ENCODE measurements around the gene PSRC1.

PSRC1 gene

DNA sequence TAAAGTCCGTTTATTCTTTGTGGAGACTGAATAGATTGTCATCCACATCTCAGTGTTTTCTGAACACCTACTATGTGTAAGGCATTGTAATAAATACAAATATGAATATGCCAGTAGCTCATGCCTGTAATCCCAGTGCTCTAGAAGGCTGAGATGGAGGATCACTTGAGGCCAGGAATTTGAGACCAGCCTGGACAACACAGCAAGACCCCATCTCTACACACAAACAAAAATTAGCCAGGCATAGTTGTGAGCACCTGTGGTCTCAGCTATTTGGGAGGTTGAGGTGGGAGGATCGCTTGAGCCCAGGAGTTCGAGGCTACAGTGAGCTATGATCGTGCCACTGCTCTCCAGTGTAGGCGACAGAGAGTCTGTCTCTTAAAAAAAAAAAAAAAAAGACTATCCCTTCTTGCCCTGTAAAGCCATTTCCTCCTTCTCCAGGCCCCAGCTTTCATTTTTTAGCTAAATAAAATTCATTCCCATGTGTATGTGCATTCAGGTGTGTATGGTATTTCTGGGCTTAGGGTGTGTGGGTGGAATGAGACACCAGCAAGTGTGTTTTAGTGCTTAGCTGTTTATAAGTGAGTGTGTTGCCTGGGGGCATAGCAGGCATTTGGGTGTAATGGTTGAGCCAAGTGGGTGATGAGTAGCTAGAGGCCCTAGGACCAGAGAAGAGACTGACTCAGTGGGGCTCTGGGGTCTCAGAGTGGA is 25.8 kb downstream of the PSRC1 start:
- no peak for DNase-seq

DNA sequence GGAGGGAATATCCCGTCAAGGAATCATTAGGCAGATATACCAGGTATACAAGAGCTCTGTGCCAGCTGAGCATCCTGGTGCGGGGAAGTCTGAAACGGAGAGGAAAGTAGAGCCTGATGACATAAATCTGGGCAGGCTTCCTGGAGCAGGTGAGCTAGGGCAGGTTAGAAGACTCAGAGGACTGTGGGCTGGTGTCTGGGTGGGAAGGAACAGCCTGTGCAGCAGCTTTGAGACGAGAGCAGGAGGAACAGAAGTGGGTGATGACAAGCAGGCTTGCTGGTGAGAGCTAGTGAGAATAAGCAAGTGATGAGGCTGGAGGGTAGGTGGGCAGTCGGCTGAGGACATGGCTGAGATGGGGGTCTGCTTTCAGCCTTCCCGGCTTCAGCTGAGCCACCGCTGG is 26.9 kb downstream of the PSRC1 start:
- no peak for DNase-seq

DNA sequence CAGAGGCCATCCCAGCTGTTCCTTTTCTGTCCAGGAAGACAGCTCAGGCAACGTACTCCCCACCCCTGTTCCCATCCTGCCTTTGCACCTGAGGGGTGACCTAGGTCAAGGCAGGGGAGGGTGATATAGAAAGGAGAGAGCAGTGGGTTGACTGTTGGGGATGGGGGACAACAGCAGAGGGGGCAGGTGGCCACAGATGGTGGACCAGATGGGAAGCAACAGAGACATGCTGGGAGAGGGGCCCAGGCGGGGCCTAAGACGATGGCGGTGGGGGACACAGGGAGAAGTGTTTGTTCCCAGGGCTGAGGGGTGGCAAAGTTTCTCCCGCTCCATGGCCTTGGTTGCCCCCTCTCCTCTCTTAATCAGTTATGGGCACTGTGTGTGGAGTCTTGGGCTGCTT is 27.3 kb downstream of the PSRC1 start:
- DNase-seq, result no peak

DNA sequence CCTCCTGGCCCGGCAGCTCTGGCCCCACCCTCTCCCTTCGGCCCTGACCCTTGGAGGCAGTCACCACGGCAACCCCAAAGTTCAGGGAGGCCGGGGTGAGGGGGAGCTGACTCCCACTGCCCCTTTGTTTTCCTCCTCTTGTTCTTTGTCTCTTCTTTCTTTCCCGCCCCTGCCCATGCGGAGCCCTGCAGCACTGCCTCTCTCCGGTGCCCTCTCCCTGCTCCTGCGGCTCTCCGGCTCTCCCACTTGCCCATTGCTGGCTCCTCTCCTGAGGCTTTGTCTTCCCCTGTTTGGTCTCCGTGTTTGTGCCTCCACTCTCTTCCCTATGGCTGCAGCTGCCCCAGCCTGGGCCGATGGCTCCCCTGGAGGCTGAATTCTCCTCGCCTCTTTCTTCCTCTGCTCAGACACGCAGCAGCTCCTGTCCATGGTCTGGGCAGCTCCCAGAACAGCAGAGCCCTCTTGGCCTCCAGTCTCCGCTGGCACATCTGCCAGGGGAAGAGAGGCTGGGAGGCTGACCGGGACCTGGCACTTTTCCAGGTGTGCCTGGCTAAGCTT is 27.8 kb downstream of the PSRC1 start:
- DNase-seq, result no peak

DNA sequence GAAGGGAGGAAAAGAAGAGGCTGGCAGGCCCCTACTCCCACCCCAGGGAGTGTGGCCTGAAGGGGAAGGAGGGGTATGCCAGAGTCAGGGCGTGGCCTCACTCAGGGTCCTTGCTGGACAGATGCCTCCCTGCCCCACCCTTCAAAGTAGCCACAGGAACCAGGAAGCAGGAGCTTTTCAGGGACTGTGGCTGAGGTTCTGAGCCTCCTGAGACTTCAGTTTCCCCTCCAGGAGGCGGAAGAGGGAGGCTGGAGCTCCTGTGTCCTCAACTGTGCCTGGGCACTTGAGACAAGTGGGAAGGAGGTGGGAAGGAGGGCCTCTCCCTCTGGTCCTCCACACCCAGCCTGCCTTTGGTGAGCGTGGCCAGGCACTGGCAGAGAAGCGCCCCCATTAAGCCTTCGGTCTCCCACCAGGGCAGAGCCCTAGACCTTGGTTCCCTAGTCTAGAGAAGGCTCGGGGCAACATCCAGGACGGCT is 28.3 kb downstream of the PSRC1 start:
- no peak for DNase-seq

DNA sequence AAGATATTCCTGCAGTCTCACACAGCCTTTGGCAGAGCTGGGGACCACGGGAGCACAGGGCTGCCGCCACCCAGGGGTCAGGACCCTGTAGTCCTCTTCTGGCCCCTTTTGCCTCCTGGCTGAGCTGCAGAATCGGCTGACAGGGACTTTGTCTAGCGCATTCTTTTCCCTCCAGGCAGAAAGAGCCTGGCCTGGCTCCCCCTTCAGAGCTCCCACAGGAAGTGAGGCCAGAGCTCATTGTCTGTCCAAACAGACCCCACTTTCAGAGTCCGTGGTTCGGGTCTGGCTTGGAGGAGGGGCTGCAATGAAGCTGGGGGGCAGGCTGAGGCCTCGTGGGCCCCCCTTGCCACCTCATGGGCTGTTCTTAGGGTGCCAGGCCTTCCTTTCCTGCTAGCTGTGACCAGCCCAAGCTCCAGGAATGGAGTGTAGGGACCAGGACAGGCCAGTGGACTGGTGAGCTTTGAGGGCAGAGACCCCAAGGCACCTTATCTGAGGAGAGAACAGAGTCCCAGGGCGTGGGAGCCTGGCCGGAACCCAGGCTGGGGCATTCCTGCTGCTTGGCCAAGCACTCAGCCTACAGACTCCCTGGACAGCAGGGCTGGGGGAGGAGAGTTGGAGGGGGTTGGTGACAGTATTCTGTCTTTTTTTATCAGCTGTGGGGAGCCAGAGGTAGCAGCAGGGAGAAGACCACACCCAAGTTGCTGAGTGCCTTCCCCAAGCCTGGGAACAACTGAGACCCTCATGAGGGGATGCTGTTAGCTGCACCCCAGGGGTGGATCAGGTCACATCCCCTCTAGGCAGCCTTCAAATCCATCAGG is 28.9 kb downstream of the PSRC1 start:
- DNase-seq, result no peak

DNA sequence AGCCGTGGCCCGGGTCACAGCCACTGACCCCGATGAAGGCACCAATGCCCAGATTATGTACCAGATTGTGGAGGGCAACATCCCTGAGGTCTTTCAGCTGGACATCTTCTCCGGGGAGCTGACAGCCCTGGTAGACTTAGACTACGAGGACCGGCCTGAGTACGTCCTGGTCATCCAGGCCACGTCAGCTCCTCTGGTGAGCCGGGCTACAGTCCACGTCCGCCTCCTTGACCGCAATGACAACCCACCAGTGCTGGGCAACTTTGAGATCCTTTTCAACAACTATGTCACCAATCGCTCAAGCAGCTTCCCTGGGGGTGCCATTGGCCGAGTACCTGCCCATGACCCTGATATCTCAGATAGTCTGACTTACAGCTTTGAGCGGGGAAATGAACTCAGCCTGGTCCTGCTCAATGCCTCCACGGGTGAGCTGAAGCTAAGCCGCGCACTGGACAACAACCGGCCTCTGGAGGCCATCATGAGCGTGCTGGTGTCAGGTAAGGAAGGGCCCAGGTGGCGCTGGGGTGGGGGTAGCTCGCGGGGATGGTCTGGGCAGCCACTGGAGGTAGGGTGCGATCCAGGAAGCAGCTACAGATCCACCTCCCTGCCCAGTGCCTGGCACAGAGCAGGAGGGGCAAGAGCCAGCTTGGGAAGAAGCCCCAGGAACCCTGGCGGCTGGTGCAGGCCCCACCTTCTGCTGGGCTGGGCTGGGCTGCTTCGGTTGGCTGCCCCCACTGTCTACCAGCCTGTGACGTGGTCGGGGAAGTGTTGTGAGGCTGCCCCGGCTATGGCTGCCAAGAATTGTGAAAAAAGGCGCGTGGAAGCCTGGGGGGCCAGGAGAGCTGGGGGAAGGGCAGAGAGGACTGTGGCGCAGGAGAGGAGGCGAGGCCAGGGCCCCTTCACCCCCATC is 29.8 kb downstream of the PSRC1 start:
- no peak for DNase-seq

DNA sequence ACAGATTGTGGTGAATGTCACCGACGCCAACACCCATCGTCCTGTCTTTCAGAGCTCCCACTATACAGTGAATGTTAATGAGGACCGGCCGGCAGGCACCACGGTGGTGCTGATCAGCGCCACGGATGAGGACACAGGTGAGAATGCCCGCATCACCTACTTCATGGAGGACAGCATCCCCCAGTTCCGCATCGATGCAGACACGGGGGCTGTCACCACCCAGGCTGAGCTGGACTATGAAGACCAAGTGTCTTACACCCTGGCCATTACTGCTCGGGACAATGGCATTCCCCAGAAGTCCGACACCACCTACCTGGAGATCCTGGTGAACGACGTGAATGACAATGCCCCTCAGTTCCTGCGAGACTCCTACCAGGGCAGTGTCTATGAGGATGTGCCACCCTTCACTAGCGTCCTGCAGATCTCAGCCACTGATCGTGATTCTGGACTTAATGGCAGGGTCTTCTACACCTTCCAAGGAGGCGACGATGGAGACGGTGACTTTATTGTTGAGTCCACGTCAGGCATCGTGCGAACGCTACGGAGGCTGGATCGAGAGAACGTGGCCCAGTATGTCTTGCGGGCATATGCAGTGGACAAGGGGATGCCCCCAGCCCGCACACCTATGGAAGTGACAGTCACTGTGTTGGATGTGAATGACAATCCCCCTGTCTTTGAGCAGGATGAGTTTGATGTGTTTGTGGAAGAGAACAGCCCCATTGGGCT is 30.6 kb downstream of the PSRC1 start:
- no peak for DNase-seq

DNA sequence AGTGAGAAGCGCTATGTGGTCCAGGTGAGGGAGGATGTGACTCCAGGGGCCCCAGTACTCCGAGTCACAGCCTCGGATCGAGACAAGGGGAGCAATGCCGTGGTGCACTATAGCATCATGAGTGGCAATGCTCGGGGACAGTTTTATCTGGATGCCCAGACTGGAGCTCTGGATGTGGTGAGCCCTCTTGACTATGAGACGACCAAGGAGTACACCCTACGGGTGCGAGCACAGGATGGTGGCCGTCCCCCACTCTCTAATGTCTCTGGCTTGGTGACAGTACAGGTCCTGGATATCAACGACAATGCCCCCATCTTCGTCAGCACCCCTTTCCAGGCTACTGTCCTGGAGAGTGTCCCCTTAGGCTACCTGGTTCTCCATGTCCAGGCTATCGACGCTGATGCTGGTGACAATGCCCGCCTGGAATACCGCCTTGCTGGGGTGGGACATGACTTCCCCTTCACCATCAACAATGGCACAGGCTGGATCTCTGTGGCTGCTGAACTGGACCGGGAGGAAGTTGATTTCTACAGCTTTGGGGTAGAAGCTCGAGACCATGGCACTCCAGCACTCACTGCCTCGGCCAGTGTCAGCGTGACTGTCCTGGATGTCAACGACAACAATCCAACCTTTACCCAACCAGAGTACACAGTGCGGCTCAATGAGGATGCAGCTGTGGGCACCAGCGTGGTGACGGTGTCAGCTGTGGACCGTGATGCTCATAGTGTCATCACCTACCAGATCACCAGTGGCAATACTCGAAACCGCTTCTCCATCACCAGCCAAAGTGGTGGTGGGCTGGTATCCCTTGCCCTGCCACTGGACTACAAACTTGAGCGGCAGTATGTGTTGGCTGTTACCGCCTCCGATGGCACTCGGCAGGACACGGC is 31.4 kb downstream of the PSRC1 start:
- DNase-seq, result no peak

DNA sequence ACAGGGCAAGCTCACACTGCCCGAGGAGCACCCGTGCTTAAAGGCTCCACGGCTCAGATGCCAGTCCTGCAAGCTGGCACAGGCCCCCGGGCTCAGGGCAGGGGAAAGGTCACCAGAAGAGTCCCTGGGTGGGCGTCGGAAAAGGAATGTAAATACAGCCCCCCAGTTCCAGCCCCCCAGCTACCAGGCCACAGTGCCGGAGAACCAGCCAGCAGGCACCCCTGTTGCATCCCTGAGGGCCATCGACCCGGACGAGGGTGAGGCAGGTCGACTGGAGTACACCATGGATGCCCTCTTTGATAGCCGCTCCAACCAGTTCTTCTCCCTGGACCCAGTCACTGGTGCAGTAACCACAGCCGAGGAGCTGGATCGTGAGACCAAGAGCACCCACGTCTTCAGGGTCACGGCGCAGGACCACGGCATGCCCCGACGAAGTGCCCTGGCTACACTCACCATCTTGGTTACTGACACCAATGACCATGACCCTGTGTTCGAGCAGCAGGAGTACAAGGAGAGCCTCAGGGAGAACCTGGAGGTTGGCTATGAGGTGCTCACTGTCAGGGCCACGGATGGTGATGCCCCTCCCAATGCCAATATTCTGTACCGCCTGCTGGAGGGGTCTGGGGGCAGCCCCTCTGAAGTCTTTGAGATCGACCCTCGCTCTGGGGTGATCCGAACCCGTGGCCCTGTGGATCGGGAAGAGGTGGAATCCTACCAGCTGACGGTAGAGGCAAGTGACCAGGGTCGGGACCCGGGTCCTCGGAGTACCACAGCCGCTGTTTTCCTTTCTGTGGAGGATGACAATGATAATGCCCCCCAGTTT is 32.3 kb downstream of the PSRC1 start:
- DNase-seq, result no peak

DNA sequence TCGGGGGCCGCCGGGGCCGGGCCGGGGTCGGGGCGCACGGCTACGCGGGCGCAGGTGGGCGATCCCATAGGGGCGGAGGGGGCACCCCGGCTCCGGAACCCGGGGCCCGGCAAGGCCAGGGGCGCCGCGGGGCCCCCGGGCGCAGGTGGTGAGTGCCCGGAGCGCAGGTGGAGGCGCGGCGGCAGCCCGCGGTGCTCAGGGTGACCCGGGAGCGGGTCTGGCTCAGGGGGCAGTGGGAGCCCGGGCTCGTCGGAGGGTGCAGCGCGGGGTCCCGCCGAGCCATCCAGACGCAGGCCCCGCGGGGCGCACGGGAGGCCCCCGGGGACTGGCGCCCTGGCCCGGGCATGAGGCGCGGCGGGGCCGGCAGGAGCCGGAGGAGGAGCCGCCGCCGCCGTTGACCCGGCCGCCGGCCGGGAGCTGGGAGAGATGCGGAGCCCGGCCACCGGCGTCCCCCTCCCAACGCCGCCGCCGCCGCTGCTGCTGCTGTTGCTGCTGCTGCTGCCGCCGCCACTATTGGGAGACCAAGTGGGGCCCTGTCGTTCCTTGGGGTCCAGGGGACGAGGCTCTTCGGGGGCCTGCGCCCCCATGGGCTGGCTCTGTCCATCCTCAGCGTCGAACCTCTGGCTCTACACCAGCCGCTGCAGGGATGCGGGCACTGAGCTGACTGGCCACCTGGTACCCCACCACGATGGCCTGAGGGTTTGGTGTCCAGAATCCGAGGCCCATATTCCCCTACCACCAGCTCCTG is 33.1 kb downstream of the PSRC1 start:
- no peak for DNase-seq

DNA sequence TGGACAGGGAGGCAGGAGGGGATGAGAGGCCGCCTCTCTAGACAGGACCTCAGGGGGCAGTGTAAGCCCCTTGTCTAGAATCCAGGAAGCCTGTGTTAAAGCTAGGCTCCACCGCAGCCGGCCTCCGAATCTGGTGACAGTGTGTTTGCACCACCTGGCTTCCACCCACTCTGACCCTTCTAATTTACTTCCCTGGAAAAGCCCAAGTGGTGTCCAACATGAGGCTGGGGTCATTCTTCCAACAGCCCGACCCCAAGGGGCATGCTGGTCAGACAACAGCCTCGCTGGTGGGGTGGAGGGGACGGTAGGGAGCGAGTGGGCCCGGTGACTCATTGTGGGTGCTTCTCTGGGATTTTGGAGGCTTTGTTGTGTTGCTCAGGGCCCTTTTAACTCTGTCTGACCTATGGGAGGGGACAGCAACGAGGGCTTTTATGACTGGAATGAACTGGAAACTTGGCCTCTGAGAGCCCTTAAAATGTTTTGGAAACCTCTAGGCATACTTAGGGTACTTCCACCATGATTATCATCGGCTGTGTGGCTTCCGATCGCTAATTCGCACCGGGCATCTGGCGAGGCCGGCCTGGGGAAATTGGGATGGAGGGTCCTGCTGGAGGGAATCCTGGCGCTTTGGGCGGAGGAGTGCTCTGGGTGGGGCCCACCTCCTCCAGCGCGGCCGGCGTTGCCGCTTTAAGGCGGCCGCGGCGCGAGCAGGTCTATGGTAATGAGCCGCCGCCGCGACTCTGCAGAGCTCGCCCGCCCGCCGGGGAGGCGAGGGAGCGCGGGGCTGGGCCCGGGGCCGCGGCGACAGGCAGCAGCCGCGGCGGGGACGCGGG is 33.9 kb downstream of the PSRC1 start, which contains the start of gene CELSR2:
Gene CELSR2 (plus strand): TSS at position 743 of the 833 bp plus-strand sequence. CDS start 541 bp downstream, outside the sequence.
- peak; percentile 50 for DNase-seq

DNA sequence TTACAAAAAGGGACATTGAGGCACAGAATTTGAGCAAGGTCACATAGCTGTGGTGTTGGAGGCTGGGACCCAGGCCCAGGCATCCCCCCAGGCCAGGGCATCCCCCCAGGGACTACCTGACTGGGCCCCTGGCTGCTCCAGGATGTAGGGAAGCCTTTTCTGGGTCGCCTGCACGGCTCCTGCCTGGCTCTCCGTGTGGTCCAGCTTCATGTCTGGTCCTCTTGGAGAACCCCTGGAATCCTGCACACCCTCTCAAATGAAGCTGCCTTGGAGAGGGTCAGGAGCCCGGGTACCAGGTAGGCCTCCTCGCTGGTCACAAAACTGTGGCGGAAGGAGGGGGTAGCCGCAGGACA is 34.5 kb downstream of the PSRC1 start:
- no peak for DNase-seq

DNA sequence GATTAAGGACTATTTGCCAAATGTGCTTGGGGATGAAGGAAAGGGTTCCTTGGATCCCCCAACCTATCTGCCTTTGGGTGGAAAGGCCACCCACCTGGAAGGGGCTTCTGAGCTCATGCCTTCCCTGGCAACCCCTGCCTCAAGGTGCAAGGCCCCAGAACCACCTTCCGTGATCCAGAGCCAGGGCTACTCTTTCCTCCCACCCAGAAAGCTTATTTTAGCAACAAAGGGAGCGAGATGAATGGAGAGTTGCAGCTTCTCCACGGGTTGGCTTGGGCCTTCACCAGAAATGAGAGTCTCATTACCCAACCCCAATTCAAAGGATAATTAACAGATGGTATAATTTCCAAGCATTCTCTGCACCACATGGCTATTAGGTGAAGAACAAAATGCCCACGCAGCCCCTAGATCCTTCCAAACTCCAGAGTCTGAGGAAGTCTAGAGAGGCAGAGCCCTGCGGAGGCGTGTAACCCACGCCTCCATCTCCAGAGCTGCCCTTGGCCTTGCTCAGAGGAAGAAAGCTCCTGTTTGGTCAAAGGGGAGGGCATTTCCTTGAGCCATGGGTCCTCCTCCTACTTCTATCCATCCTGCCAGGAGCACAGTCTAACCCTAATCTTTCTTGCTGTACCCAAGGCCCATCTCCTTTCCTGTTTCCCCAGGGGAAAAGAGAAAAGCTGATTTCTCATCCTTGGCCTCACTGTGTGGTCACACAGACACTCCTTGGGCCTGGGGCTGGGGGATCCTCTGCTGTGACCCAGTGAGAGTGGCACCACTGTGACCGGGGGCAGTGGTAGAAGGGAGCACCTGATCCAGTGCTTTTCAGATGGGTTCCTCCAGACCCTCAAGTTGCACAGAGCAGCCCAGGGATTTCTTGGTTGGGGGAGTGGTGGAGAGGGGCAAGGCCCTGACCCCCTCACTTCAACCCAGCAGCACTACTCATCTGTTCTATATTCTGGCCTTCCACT is 35.3 kb downstream of the PSRC1 start:
- DNase-seq, result no peak

DNA sequence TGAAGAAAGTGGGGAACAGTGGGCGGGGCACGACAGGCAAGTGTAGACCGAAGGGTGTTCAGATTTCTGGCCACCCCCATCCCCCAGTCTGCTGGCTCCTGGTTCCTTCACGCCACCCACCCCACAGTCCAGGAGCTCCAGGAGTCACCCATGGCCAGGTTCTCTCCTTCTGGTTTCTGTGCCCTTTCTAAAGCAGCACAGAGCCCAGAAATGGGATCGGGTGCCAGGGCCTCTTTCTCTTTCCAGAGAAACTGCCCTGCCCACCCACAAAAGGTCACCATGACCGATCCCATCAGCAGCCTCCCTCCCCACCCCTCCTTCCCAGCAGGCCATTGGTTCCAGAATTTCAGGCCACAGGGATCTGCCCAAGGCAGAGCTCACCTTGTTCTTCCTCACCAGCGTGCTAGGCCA is 36.8 kb downstream of the PSRC1 start:
- DNase-seq, result no peak

DNA sequence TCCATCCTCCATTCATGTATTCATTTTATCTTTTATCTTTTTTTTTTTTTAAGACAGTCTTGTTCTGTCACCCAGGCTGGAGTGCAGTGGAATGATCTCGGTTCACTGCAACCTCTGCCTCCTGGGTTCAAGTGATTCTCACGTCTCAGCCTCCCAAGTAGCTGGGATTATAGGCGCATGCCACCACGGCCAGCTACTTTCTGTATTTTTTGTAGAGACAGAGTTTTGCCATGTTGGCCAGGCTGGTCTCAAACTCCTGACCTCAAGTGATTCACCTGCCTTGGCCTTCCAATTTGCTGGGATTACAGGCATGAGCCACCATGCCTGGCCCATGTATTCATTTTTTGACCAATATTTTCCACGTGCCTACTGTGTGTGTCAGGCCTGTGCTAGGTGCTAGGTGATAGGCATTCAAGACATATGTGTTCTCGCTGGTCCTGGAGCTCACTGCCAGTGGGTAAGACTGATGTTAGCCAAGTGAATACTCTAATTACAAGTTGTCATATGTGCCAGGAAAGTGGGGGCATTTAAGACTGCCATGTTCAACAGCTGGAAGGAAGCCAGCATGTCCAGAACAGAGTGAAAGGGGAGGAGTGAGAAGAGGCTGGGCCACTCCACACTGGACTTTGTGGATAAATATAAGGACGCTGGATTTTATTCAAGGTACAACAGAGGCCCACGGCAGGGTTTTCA is 38.9 kb downstream of the PSRC1 start:
- DNase-seq, result no peak

DNA sequence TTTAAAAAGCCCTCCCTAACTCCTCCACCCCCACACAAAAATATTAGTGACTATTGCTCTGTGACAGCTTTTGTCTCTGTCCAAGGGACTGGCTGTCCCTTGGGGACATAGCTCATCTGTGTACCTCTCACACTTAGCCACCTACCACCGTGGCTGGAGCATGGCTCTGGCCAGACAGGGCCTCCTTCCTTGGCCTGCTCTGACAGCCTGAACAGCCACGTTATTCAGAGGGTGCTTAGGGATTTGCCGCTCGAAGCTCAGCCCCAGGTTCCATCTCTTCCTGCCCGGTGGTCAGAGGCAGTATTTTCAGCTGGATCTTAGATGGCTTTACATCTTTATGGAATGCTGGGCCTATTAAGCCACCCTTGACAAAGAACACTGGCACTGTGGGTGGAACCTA is 39.7 kb downstream of the PSRC1 start:
- no peak for DNase-seq

All from CD4-positive, alpha-beta T cell treated with Interleukin-15 for 1 hour (primary cell).